SK-N-MC (cell line): Measurements from ENCODE around the gene RBM28.

Experiments
- EZH2 ChIP-seq: fragments of 200-600 bp; sonication (generic); IDR thresholded peaks from one replicate; pipeline ENCODE4 v1.6.1; 2017; ENCODE audit warnings: antibody characterized with exemption
- POLR2AphosphoS5 ChIP-seq: IDR thresholded peaks from 2 replicates; pipeline ENCODE4 v1.6.1; 2012; ENCODE audit warnings: mild to moderate bottlenecking, low read depth, low read length, borderline replicate concordance

DNA sequence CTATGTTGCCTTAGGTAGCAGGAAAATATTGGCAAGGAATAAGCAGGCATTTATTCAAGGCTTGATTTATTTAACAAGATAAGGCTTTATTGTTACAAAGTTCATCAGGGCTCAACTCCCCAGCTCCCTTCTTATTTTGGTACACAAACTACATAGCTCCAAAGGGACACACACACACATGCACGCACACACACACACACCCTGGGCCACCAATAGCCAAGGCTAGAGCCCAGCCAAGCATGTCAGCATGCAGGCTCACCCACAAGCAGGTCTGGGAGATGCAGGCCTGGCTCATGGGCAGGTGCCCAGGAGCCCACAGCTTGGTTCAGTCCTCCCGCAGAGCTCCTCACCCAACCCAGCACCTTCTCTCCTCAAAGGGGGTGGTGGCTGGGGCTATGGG, 79.2 kb downstream of the RBM28 start:
- no peak for TF ChIP-seq EZH2
- no peak for TF ChIP-seq POLR2AphosphoS5
